HepG2 (cell line): ENCODE data around the gene PPFIA2. TPM values are rescaled to one million over a fixed set of nuclear protein-coding genes. Genes with fewer than 3 reads are reported as not detected.

Source experiments
- ATAC-seq: fragments of 200-7000 bp; cut with Tn5 transposase; 3 replicates; pipeline ENCODE4 v1.9.1; 2020; ENCODE audit warnings: mild to moderate bottlenecking, moderate library complexity
- BruUV-seq: library from RNA; stranded (reverse); fragments of 400-500 nt; replicated peaks from 2 replicates; lab custom pipeline; 2021; lab: Mats Ljungman, UMichigan
- CTCF ChIA-PET: fragments of 300-600 bp; formaldehyde crosslinking; extraction: SDS; loops from one replicate; lab custom pipeline; 2021; ENCODE audit warnings: low total read pairs, inconsistent platforms, low intra/inter-chr PET ratio; lab: Yijun Ruan, JAX
- POLR2A ChIA-PET: fragments of 350-600 bp; sonication (Branson Sonifier 250); formaldehyde crosslinking; loops from one replicate; lab custom pipeline; 2020; ENCODE audit warnings: antibody characterized with exemption, inconsistent platforms; lab: Yijun Ruan, JAX
- DNase-seq: peaks from one replicate; pipeline ENCODE4 v3.0.0-alpha.2; 2015; ENCODE audit warnings: low spot score
- FAIRE-seq: peaks from 3 replicates; lab custom pipeline; 2011; peaks lifted over from hg19 to GRCh38; lab: Jason Lieb, UNC
- H2AFZ ChIP-seq: one replicate; pipeline ENCODE4 v1.6.1; 2011; ENCODE audit warnings: low read length, inconsistent platforms
- H3K27ac ChIP-seq: fragments of 300-600 bp; 3 replicates; pipeline ENCODE4 v1.8.0; 2011; ENCODE audit warnings: mixed run types, mild to moderate bottlenecking, mixed read lengths, low read length, inconsistent platforms; ENCODE audit not compliant: insufficient read depth; ENCODE audit errors: extremely low read length
- H3K27me3 ChIP-seq, 2 experiments: fragments of 200-600 bp in 1 of 2; 2 replicates in 1 of 2; 3 replicates in 1 of 2; pipeline versions ENCODE4 v1.6.0 to v1.8.0; 2011; ENCODE audit warnings: low read length in 2 of 2, mild to moderate bottlenecking in 2 of 2, moderate library complexity in 2 of 2, inconsistent platforms in 1 of 2; ENCODE audit not compliant: insufficient read depth in 2 of 2, control insufficient read depth in 1 of 2
- H3K36me3 ChIP-seq, 2 experiments: fragments of 200-600 bp in 1 of 2; replicated peaks in 1 of 2; 2 replicates in 1 of 2; 3 replicates in 1 of 2; pipeline versions ENCODE4 v1.5.1 to v1.8.0; 2011; ENCODE audit warnings: low read length in 2 of 2, inconsistent platforms in 1 of 2; ENCODE audit not compliant: insufficient read depth in 2 of 2, control insufficient read depth in 1 of 2
- H3K4me1 ChIP-seq: 2 replicates; pipeline ENCODE4 v1.5.1; 2012; ENCODE audit warnings: low read length, inconsistent platforms; ENCODE audit not compliant: insufficient read depth
- H3K4me2 ChIP-seq: 2 replicates; pipeline ENCODE4 v1.6.0; 2011; ENCODE audit warnings: low read depth, low read length, inconsistent platforms
- H3K4me3 ChIP-seq, 3 experiments: fragments of 200-600 bp in 1 of 3; sonication (generic), shearing (Covaris generic) in 1 of 3; replicated peaks in 1 of 3; 2 replicates each; pipeline ENCODE4 v1.5.1; 2011 to 2016; ENCODE audit warnings: low read length in 3 of 3, inconsistent platforms in 2 of 3, low read depth in 2 of 3, mild to moderate bottlenecking in 2 of 3, control low read depth in 1 of 3, mixed read lengths in 1 of 3; ENCODE audit not compliant: insufficient read depth in 1 of 3
- H3K79me2 ChIP-seq: one replicate; pipeline ENCODE4 v1.6.1; 2011; ENCODE audit warnings: low read length, inconsistent platforms; ENCODE audit not compliant: insufficient read depth
- H3K9ac ChIP-seq: 2 replicates; pipeline ENCODE4 v1.6.0; 2011; ENCODE audit warnings: mild to moderate bottlenecking, low read depth, low read length, inconsistent platforms; ENCODE audit not compliant: insufficient read depth
- H3K9me3 ChIP-seq: 2 replicates; pipeline ENCODE4 v1.5.1; 2012; ENCODE audit warnings: mild to moderate bottlenecking, low read length
- H4K20me1 ChIP-seq: 2 replicates; pipeline ENCODE4 v1.6.0; 2011; ENCODE audit warnings: inconsistent platforms, mild to moderate bottlenecking, low read length, moderate library complexity; ENCODE audit not compliant: insufficient read depth
- MTF2 ChIP-seq: sonication (generic); formaldehyde crosslinking; IDR thresholded peaks from 2 replicates; pipeline ENCODE4 v1.5.0; 2020; ENCODE audit warnings: missing genetic modification reagents, borderline replicate concordance
- SMYD3 ChIP-seq: sonication (generic); formaldehyde crosslinking; IDR thresholded peaks from 2 replicates; pipeline ENCODE4 v1.8.1; 2023; ENCODE audit warnings: mild to moderate bottlenecking, missing genetic modification reagents
- ZFP62 ChIP-seq: sonication (generic); formaldehyde crosslinking; IDR thresholded peaks from 2 replicates; pipeline ENCODE4 v1.4.0; 2020; ENCODE audit warnings: missing genetic modification reagents
- ZMYM4 ChIP-seq: sonication (generic); formaldehyde crosslinking; IDR thresholded peaks from 2 replicates; pipeline ENCODE4 v1.8.1; 2023; ENCODE audit warnings: mild to moderate bottlenecking, missing genetic modification reagents
- ZNF501 ChIP-seq: sonication (generic); formaldehyde crosslinking; IDR thresholded peaks from 2 replicates; pipeline ENCODE4 v1.5.1; 2020; ENCODE audit warnings: mild to moderate bottlenecking, moderate library complexity, missing genetic modification reagents
- ZNF543 ChIP-seq: sonication (generic); formaldehyde crosslinking; IDR thresholded peaks from 2 replicates; pipeline ENCODE4 v1.4.0; 2020; ENCODE audit warnings: mild to moderate bottlenecking, missing genetic modification reagents
- ZNF652 ChIP-seq: IDR thresholded peaks from 2 replicates; pipeline ENCODE4 v1.6.1; 2016; ENCODE audit warnings: low read depth, borderline replicate concordance
- ZSCAN25 ChIP-seq: sonication (generic); formaldehyde crosslinking; IDR thresholded peaks from 2 replicates; pipeline ENCODE4 v1.8.0; 2022; ENCODE audit warnings: mild to moderate bottlenecking, missing genetic modification reagents
- WGBS: methylation state at CpG from one replicate; pipeline ENCODE4 v1.1.6; 2017; ENCODE audit warnings: low lambda C conversion rate; 5-methylcytosine and 5-hydroxymethylcytosine counted together
- in situ Hi-C: cut with HindIII; loops from 2 replicates; pipeline ENCODE4 v1.10.0; 2017; ENCODE audit warnings: low pct_unique_long_range_greater_than_20kb; ENCODE audit not compliant: extremely low pct_ligation_motif_present
- intact Hi-C: fragments of 100-400 bp; cut with micrococcal nuclease; formaldehyde crosslinking; loops from one replicate; pipeline ENCODE4 v1.10.0; 2022; ENCODE audit not compliant: unreplicated experiment
- polyA plus RNA-seq, 8 experiments: library from polyadenylated mRNA; depleted of rRNA in 3 of 8; stranded (reverse) in 7 of 8; unstranded in 1 of 8; fragments of >200 nt; fragmentation: Illumina TruSeq in 4 of 8; extraction: Trizol in 4 of 8; gene quantifications; 2 replicates each; pipeline versions ENCODE4 v1.2.1 to v1.2.3, GENCODE V29; 2011 to 2016; ENCODE audit warnings: low read depth in 4 of 8, missing spikeins in 1 of 8, mixed read lengths in 1 of 8; ENCODE audit not compliant: insufficient read depth in 1 of 8
- total RNA-seq, 5 experiments: library from RNA; depleted of rRNA; stranded (reverse); fragments of >200 nt; fragmentation: Illumina TruSeq; extraction: Trizol; gene quantifications; 2 replicates each; pipeline ENCODE4 v1.2.3, GENCODE V29; 2016; ENCODE audit warnings: low read depth in 1 of 5
- TF ChIP-seq, protein P1 (sequence below): sonication (generic); formaldehyde crosslinking; IDR thresholded peaks from 2 replicates; pipeline ENCODE4 v1.4.0; 2020; ENCODE audit warnings: missing genetic modification reagents, borderline replicate concordance
- TF ChIP-seq, protein P2 (sequence below): IDR thresholded peaks from 2 replicates; pipeline ENCODE4 v1.6.1; 2016; ENCODE audit warnings: low read depth
- TF ChIP-seq, protein P3 (sequence below): sonication (generic); formaldehyde crosslinking; IDR thresholded peaks from 2 replicates; pipeline ENCODE4 v1.4.0; 2020; ENCODE audit warnings: mild to moderate bottlenecking, missing genetic modification reagents

The PPFIA2 gene
- total and polyA plus RNA-seq, 2 of the 13 experiments (the other 11 are each of a cell fraction or from before 2014, with no cell fraction given) = 0.05 TPM; not detected in 1

DNA sequence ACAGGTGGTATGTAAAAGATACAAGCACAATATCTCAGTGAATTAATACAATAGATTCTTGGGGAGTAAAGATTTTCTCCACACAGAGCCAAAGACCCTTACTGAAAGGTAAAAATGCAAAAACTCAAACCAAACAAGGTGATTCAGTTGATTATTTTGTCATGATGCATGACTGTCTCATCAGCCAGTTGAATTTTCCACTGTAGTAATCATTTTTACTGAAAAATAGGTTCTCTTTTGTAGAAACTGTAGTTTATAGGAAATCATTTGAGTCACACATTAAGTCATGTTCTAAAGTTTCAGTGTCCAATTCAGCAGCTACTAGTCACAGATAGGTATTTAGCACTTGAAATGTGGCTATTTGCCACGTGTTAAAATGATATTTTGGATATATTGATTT lies 53.6 kb downstream of the PPFIA2 start:
- H3K79me2 ChIP-seq = no peaks in the 10 kb centered on the region
- H4K20me1 ChIP-seq = no peaks in the 10 kb centered on the region
- no peak overlapping the region for H3K9ac ChIP-seq
- CTCF ChIA-PET = no interaction called here
- POLR2A ChIA-PET = no interaction called here
- H3K4me3 ChIP-seq = no peak overlapping the region
- H2AFZ ChIP-seq = no peak overlapping the region
- intact Hi-C loops (no loop called here), in situ Hi-C loops (no loop called here)
- DNase-seq = no peak
- no peaks in the 10 kb centered on the region for H3K36me3 ChIP-seq
- H3K9me3 ChIP-seq = no peaks in the 10 kb centered on the region
- BruUV-seq = no TSS peak
- no peak for ATAC-seq
- 2% methylated on average over 1 of the region's 1 CpG for WGBS
- no peaks in the 10 kb centered on the region for H3K27me3 ChIP-seq
- no peaks in the 10 kb centered on the region for H3K4me1 ChIP-seq
- no peak overlapping the region for H3K4me2 ChIP-seq
- FAIRE-seq = no peak
- TF ChIP-seq ZNF501 (CRISPR knock-in tag) (no peak), ZMYM4 (CRISPR knock-in tag) (no peak)
- TF ChIP-seq, protein P1, sequence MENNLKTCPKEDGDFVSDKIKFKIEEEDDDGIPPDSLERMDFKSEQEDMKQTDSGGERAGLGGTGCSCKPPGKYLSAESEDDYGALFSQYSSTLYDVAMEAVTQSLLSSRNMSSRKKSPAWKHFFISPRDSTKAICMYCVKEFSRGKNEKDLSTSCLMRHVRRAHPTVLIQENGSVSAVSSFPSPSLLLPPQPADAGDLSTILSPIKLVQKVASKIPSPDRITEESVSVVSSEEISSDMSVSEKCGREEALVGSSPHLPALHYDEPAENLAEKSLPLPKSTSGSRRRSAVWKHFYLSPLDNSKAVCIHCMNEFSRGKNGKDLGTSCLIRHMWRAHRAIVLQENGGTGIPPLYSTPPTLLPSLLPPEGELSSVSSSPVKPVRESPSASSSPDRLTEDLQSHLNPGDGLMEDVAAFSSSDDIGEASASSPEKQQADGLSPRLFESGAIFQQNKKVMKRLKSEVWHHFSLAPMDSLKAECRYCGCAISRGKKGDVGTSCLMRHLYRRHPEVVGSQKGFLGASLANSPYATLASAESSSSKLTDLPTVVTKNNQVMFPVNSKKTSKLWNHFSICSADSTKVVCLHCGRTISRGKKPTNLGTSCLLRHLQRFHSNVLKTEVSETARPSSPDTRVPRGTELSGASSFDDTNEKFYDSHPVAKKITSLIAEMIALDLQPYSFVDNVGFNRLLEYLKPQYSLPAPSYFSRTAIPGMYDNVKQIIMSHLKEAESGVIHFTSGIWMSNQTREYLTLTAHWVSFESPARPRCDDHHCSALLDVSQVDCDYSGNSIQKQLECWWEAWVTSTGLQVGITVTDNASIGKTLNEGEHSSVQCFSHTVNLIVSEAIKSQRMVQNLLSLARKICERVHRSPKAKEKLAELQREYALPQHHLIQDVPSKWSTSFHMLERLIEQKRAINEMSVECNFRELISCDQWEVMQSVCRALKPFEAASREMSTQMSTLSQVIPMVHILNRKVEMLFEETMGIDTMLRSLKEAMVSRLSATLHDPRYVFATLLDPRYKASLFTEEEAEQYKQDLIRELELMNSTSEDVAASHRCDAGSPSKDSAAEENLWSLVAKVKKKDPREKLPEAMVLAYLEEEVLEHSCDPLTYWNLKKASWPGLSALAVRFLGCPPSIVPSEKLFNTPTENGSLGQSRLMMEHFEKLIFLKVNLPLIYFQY (CRISPR knock-in tag) = no peak
- TF ChIP-seq, all 625 proteins: peak for 0
- no peak overlapping the region for H3K27ac ChIP-seq

DNA sequence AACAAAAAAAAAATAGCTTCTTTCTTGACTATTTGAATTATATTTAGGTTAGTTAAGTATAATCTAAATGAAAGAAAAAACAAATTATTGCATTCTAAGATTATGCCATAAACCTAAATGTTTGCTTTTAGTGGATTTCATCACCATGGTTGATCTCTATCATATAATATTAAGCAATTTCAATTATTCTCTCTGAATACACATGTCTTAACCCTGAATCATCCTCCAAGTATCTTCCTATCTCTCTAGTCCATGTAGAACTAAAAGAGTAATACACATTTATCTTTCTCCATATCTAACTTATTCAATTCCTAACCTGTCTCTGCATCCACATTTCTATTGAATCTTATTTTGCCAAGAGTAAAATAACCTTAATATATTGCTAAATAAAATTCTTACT lies 59.6 kb downstream of the PPFIA2 start:
- no TSS peak for BruUV-seq
- Histone ChIP-seq H3K4me1 (no peaks in the 10 kb centered on the region), H3K9me3 (no peaks in the 10 kb centered on the region), H3K9ac (no peak overlapping the region), H3K4me2 (no peak overlapping the region), H3K79me2 (no peaks in the 10 kb centered on the region), H4K20me1 (no peaks in the 10 kb centered on the region), H3K27me3 (no peaks in the 10 kb centered on the region; a peak in 1 of 5 replicates), H3K4me3 (no peak overlapping the region), H3K27ac (no peak overlapping the region), H2AFZ (no peak overlapping the region), H3K36me3 (no peaks in the 10 kb centered on the region)
- ATAC-seq (no peak), DNase-seq (no peak), FAIRE-seq (no peak)
- POLR2A ChIA-PET = no interaction called here
- in situ Hi-C loops = no loop called here
- CTCF ChIA-PET = no interaction called here
- intact Hi-C loops = no loop called here
- TF ChIP-seq ZSCAN25 (CRISPR knock-in tag) (no peak), ZFP62 (CRISPR knock-in tag) (no peak), ZNF652 (CRISPR knock-in tag) (no peak), ZNF543 (no peak), SMYD3 (CRISPR knock-in tag) (no peak), MTF2 (CRISPR knock-in tag) (no peak)
- TF ChIP-seq, protein P2, sequence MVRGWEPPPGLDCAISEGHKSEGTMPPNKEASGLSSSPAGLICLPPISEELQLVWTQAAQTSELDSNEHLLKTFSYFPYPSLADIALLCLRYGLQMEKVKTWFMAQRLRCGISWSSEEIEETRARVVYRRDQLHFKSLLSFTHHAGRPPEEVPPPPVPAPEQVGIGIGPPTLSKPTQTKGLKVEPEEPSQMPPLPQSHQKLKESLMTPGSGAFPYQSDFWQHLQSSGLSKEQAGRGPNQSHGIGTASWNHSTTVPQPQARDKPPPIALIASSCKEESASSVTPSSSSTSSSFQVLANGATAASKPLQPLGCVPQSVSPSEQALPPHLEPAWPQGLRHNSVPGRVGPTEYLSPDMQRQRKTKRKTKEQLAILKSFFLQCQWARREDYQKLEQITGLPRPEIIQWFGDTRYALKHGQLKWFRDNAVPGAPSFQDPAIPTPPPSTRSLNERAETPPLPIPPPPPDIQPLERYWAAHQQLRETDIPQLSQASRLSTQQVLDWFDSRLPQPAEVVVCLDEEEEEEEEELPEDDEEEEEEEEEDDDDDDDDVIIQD (CRISPR knock-in tag) = no peak
- TF ChIP-seq, protein P3, sequence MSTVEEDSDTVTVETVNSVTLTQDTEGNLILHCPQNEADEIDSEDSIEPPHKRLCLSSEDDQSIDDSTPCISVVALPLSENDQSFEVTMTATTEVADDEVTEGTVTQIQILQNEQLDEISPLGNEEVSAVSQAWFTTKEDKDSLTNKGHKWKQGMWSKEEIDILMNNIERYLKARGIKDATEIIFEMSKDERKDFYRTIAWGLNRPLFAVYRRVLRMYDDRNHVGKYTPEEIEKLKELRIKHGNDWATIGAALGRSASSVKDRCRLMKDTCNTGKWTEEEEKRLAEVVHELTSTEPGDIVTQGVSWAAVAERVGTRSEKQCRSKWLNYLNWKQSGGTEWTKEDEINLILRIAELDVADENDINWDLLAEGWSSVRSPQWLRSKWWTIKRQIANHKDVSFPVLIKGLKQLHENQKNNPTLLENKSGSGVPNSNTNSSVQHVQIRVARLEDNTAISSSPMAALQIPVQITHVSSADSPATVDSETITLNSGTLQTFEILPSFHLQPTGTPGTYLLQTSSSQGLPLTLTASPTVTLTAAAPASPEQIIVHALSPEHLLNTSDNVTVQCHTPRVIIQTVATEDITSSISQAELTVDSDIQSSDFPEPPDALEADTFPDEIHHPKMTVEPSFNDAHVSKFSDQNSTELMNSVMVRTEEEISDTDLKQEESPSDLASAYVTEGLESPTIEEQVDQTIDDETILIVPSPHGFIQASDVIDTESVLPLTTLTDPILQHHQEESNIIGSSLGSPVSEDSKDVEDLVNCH = no peak
